HFF-Myc (cell line): ENCODE measurements around the gene PPIE.

Experiments
- DNase-seq: peaks from one replicate; pipeline ENCODE4 v3.0.0-alpha.2; 2011; ENCODE audit warnings: low read depth; ENCODE audit errors: extremely low read depth
- H3K4me3 ChIP-seq: replicated peaks from 2 replicates; pipeline ENCODE4 v1.5.1; 2011; ENCODE audit warnings: low read depth, mild to moderate bottlenecking, control low read depth, low read length
- TF ChIP-seq, protein P1 (sequence below): IDR thresholded peaks from 2 replicates; pipeline ENCODE4 v1.5.1; 2012; ENCODE audit warnings: mild to moderate bottlenecking, low read depth, low read length, control low read depth; ENCODE audit errors: missing control alignments

The PPIE gene

DNA sequence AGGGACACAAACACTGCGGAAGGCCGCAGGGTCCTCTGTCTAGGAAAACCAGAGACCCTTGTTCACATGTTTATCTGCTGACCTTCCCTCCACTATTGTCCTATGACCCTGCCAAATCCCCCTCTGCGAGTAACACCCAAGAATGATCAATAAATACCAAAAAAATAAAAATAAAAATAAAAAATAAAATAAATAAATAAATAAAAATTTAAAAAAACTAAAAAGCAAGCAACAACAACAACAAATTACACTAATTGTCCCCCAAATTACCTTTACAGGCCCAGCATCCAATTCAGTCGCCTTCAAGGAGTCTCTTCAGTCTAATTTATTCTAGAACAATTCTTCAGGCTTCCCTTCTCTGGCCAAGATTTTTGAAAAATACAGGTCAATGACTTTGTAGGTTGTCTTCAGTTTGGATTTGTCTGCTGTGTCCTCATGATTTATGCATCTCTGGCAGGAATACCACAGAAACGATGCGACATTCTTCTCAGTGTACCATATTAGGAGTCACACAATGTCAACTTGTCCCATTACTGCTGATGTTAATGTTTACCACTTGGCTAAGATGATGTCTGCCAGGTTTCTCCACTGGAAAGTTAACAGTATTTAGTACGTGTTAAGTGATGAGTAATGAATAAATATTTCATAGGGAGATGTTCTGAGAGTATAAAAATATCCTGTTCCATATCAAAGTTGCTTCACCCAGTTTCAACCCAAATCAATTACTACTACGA, 70.3 kb downstream of the PPIE start:
- H3K4me3 ChIP-seq = no peak overlapping the region
- TF ChIP-seq, protein P1, sequence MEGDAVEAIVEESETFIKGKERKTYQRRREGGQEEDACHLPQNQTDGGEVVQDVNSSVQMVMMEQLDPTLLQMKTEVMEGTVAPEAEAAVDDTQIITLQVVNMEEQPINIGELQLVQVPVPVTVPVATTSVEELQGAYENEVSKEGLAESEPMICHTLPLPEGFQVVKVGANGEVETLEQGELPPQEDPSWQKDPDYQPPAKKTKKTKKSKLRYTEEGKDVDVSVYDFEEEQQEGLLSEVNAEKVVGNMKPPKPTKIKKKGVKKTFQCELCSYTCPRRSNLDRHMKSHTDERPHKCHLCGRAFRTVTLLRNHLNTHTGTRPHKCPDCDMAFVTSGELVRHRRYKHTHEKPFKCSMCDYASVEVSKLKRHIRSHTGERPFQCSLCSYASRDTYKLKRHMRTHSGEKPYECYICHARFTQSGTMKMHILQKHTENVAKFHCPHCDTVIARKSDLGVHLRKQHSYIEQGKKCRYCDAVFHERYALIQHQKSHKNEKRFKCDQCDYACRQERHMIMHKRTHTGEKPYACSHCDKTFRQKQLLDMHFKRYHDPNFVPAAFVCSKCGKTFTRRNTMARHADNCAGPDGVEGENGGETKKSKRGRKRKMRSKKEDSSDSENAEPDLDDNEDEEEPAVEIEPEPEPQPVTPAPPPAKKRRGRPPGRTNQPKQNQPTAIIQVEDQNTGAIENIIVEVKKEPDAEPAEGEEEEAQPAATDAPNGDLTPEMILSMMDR = no peak
- DNase-seq = no peak

DNA sequence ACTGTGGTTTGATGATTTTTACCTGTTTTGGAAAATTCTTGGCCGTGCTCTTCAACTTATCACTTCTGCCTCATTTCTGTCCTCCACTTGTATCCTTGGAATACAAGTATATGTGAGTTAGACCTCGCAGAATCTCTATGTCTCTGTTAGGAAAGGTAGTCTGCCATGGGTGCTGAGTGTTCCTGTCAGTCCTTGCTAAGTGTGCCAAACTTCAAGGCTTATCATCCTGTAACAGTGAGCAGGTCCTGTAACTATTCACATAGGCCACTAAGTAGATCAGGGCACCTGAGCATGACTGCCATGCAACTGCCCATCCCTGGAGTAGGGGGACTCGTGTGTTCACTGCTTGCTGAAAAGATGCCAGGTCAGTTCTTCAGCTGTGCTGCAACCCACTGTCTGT, 74.2 kb downstream of the PPIE start:
- TF ChIP-seq, protein P1 = no peak
- H3K4me3 ChIP-seq = no peak overlapping the region
- no peak for DNase-seq
